Panc1 (cell line): Measurements from ENCODE around the gene FIS1. TPM values are rescaled to one million over a fixed set of nuclear protein-coding genes. Genes with fewer than 3 reads are reported as not detected.
"Not testable (repeated sequence)": the region's sequence is repeated elsewhere in the genome, so short reads cannot be mapped to it uniquely, and the experiment has no call there.

Experiments
- ATAC-seq: fragments of 200-7000 bp; cut with Tn5 transposase; 2 replicates; pipeline ENCODE4 v1.9.1; 2020; ENCODE audit warnings: mild to moderate bottlenecking, moderate library complexity
- BruUV-seq: library from RNA; stranded (reverse); fragments of 400-500 nt; replicated peaks from 2 replicates; lab custom pipeline; 2021; lab: Mats Ljungman, UMichigan
- CTCF ChIA-PET: fragments of 300-600 bp; sonication (Branson Sonifier 250); formaldehyde crosslinking; loops from one replicate; lab custom pipeline; 2022; ENCODE audit warnings: antibody characterized with exemption; lab: Charles Lee
- POLR2A ChIA-PET: fragments of 300-600 bp; sonication (Branson Sonifier 250); formaldehyde crosslinking; loops from one replicate; lab custom pipeline; 2022; ENCODE audit warnings: antibody characterized with exemption; lab: Charles Lee
- DNase-seq: peaks from one replicate; pipeline ENCODE4 v3.0.0-alpha.2; 2010; ENCODE audit warnings: low read depth, low spot score
- H3K27ac ChIP-seq: 2 replicates; pipeline ENCODE4 v1.5.1; 2011; ENCODE audit warnings: mild to moderate bottlenecking, low read length, inconsistent platforms
- H3K27me3 ChIP-seq: fragments of 200-500 bp; sonication (Bioruptor generic); 2 replicates; pipeline ENCODE4 v1.6.0; 2014; ENCODE audit warnings: low read length, inconsistent platforms; ENCODE audit not compliant: control insufficient read depth, insufficient read depth
- H3K36me3 ChIP-seq: fragments of 200-500 bp; sonication (Bioruptor generic); 2 replicates; pipeline ENCODE4 v1.5.1; 2014; ENCODE audit warnings: inconsistent platforms, mild to moderate bottlenecking, low read length, moderate library complexity; ENCODE audit not compliant: control insufficient read depth, insufficient read depth
- H3K4me1 ChIP-seq: 2 replicates; pipeline ENCODE4 v1.5.1; 2011; ENCODE audit warnings: inconsistent platforms, mild to moderate bottlenecking, low read length, moderate library complexity; ENCODE audit not compliant: control insufficient read depth, insufficient read depth
- H3K4me3 ChIP-seq, 2 experiments: 2 replicates each; pipeline ENCODE4 v1.5.1; 2011 to 2012; ENCODE audit warnings: low read depth in 2 of 2, low read length in 2 of 2, mild to moderate bottlenecking in 2 of 2, inconsistent platforms in 1 of 2, moderate library complexity in 1 of 2
- H3K9me3 ChIP-seq: fragments of 200-500 bp; sonication (Bioruptor generic); 2 replicates; pipeline ENCODE4 v1.5.1; 2014; ENCODE audit warnings: low read depth, mild to moderate bottlenecking, inconsistent platforms, low read length, moderate library complexity; ENCODE audit not compliant: control insufficient read depth, insufficient read depth
- POLR2AphosphoS5 ChIP-seq: IDR thresholded peaks from 2 replicates; pipeline ENCODE4 v1.6.1; 2012; ENCODE audit warnings: mild to moderate bottlenecking, low read depth, low read length, moderate library complexity
- SIN3A ChIP-seq: IDR thresholded peaks from 2 replicates; pipeline ENCODE4 v1.6.1; 2012; ENCODE audit warnings: low read depth, mild to moderate bottlenecking, low read length, moderate library complexity, borderline replicate concordance; ENCODE audit not compliant: insufficient read depth
- TCF7L2 ChIP-seq: IDR thresholded peaks from 2 replicates; pipeline ENCODE4 v1.6.1; 2011; ENCODE audit warnings: mild to moderate bottlenecking, low read depth, low read length, inconsistent platforms
- in situ Hi-C: cut with HindIII; loops from 2 replicates; pipeline ENCODE4 v1.10.0; 2016; ENCODE audit warnings: low sequenced_read_pairs, low pct_unique_long_range_greater_than_20kb
- intact Hi-C: fragments of 100-400 bp; cut with micrococcal nuclease; formaldehyde crosslinking; loops from one replicate; pipeline ENCODE4 v1.10.0; 2022; ENCODE audit not compliant: unreplicated experiment
- total RNA-seq: library from RNA; stranded (reverse); gene quantifications from one replicate; pipeline ENCODE4 v1.2.1, GENCODE V29; 2021; ENCODE audit not compliant: unreplicated experiment
- TF ChIP-seq, protein P1 (sequence below), 2 experiments: IDR thresholded peaks; 2 replicates each; pipeline ENCODE4 v1.6.1; 2011 to 2012; ENCODE audit warnings: low read depth in 2 of 2, control low read depth in 1 of 2, low read length in 1 of 2, mild to moderate bottlenecking in 1 of 2, moderate library complexity in 1 of 2; ENCODE audit not compliant: insufficient read depth in 1 of 2
- TF ChIP-seq, protein P2 (sequence below): fragments of 450-650 bp; IDR thresholded peaks from 2 replicates; pipeline ENCODE4 v1.5.1; 2017; ENCODE audit warnings: mild to moderate bottlenecking

Gene FIS1
- total RNA-seq, 1 experiment from 2014 or later = 110 TPM

DNA sequence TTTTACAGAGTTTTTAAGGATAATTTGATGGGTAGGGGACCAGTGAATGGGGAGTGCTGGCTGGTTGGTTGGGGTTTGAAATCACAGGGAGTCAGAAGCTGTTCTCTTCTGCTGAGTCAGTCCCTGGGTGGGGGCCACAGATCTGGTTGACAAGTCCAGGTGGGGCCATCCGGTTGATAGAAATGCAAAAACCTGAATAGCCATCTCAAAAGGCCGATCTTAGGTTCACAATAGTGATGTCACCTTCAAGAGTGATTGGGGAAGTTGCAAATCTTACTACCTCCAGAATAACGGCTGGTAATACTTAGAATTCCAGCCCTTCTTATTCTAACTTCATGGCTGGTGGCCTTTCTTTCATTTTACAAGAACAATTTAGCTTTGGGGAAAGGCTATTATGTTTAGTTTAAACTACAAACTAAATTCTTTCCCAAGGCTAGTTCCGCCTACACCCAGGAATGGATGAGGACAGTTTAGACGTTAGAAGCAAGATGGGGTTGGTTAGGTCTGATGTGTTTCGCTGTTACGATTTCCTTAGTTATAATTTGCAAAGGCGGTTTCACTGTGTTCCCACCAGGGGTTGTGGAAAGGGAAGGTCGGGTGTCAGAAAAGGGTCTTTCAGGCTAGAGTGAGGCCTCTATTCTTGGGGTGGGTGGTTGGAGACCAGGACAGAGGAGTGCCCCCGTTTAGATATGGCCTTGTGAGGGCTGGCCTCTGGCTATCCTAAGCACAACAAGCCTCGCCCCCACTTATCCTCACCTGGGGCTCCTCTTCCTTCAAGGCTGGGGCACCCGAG is 49.4 kb upstream of the FIS1 start:
- in situ Hi-C loops = no loop called here

DNA sequence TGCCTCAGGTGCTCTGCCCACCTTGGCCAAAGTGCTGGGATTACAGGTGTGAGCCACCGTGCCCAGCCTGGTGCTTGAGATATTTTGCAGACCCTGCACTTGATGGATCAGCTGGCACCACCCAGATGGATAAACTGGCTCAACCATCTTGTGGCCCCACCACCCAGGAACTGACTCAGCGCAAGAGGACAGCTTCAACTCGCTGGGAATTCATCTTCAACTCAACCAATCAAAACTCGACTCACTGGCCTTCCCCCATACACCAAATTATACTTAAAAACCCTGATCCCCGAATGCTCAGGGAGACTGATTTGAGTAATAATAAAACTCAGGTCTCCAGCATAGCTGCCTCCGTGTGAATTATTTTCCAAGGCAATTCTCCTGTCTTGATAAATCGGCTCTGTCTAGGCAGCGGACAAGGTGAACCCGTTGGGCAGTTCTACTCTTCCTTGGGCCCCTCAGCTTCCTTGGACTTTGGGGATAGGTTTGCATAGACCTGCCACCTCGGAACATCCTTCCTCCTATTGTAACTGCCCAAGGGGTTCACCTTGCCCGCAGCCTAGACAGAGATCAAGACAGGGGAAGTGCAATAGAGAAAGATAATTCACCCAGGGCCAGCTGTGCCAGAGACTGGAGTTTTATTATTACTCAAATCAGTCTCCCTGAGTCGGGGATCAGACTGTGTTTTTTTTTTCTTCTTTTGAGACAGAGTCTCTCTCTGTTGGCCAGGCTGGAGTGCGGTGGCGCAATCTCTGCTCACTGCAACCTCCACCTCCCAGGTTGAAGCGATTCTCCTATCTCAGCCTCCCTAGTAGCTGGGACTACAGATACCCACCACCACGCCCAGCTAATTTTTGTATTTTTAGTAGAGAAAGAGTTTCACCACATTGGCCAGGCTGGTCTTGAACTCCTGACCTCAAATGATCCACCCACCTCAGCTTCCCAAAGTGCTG is 48.5 kb upstream of the FIS1 start:
- in situ Hi-C loops, H3K4me3 ChIP-seq, H3K9me3 ChIP-seq, DNase-seq, POLR2A ChIA-PET, H3K4me1 ChIP-seq, H3K27ac ChIP-seq, H3K36me3 ChIP-seq, ATAC-seq, BruUV-seq, H3K27me3 ChIP-seq, intact Hi-C loops: not testable (repeated sequence)
- CTCF ChIA-PET = interaction anchor here (0.6 to 1.4 kb wide), 3 partner anchors 10 to 149 kb away, joined by 3 to 6 read pairs (median 5); no protein-coding TSS in a partner anchor

More for the DNA sequence above, 49.4 kb upstream of the FIS1 start:
- Histone ChIP-seq H3K27me3 (no peaks in the 10 kb centered on the region; the same call in 1 of the 2 replicates), H3K9me3 (no peaks in the 10 kb centered on the region), H3K36me3 (no peaks in the 10 kb centered on the region), H3K4me3 (no peak overlapping the region), H3K4me1 (no peaks in the 10 kb centered on the region; the same call in 1 of the 2 replicates), H3K27ac (no peak overlapping the region)
- DNase-seq = no peak
- no peak for ATAC-seq
- ChIA-PET POLR2A (no interaction called here), CTCF (interaction anchor here (0.6 to 1.4 kb wide), 2 partner anchors 11 to 150 kb away, joined by 5 to 6 read pairs; no protein-coding TSS in a partner anchor)
- no peak for TF ChIP-seq TCF7L2
- TF ChIP-seq POLR2AphosphoS5 = no peak
- TF ChIP-seq, protein P1, sequence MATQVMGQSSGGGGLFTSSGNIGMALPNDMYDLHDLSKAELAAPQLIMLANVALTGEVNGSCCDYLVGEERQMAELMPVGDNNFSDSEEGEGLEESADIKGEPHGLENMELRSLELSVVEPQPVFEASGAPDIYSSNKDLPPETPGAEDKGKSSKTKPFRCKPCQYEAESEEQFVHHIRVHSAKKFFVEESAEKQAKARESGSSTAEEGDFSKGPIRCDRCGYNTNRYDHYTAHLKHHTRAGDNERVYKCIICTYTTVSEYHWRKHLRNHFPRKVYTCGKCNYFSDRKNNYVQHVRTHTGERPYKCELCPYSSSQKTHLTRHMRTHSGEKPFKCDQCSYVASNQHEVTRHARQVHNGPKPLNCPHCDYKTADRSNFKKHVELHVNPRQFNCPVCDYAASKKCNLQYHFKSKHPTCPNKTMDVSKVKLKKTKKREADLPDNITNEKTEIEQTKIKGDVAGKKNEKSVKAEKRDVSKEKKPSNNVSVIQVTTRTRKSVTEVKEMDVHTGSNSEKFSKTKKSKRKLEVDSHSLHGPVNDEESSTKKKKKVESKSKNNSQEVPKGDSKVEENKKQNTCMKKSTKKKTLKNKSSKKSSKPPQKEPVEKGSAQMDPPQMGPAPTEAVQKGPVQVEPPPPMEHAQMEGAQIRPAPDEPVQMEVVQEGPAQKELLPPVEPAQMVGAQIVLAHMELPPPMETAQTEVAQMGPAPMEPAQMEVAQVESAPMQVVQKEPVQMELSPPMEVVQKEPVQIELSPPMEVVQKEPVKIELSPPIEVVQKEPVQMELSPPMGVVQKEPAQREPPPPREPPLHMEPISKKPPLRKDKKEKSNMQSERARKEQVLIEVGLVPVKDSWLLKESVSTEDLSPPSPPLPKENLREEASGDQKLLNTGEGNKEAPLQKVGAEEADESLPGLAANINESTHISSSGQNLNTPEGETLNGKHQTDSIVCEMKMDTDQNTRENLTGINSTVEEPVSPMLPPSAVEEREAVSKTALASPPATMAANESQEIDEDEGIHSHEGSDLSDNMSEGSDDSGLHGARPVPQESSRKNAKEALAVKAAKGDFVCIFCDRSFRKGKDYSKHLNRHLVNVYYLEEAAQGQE (IDR thresholded peaks at IDR 0.05; ENCODE audit: insufficient read depth in 1 of 2, low read depth in 2 of 2, low read length in 1 of 2) = no peak
- TF ChIP-seq, protein P2, sequence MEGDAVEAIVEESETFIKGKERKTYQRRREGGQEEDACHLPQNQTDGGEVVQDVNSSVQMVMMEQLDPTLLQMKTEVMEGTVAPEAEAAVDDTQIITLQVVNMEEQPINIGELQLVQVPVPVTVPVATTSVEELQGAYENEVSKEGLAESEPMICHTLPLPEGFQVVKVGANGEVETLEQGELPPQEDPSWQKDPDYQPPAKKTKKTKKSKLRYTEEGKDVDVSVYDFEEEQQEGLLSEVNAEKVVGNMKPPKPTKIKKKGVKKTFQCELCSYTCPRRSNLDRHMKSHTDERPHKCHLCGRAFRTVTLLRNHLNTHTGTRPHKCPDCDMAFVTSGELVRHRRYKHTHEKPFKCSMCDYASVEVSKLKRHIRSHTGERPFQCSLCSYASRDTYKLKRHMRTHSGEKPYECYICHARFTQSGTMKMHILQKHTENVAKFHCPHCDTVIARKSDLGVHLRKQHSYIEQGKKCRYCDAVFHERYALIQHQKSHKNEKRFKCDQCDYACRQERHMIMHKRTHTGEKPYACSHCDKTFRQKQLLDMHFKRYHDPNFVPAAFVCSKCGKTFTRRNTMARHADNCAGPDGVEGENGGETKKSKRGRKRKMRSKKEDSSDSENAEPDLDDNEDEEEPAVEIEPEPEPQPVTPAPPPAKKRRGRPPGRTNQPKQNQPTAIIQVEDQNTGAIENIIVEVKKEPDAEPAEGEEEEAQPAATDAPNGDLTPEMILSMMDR = no peak
- no peak for TF ChIP-seq SIN3A
- BruUV-seq = no TSS peak
- intact Hi-C loops = no loop called here

DNA sequence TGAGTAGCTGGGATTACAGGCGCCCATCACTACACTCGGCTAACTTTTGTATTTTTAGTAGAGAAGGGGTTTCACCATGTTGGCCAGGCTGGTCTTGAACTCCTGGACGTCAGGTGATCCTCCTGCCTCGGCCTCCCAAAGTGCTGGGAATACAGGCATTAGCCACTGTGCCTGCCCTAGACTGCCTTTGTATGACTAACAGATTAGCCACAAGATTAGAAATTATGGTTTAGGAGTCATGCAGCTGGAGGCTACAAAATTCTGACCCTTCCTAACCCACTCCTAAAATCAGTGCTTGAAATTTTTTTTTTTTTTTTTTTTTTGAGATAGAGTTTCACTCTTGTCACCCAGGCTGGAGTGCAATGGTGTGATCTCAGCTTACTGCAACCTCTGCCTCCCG is 47.7 kb upstream of the FIS1 start:
- H3K27me3 ChIP-seq, H3K4me3 ChIP-seq, H3K27ac ChIP-seq, H3K36me3 ChIP-seq, H3K4me1 ChIP-seq, DNase-seq, ATAC-seq, in situ Hi-C loops, BruUV-seq, H3K9me3 ChIP-seq, intact Hi-C loops: not testable (repeated sequence)
- ChIA-PET CTCF (interaction anchor here (0.6 kb wide), 1 partner anchor 53 kb away, joined by 3 read pairs; no protein-coding TSS in a partner anchor), POLR2A (interaction anchor here (0.6 kb wide), 1 partner anchor 868 kb away, joined by 3 read pairs; no protein-coding TSS in a partner anchor)
